Measurements from ENCODE around the gene GSTCD.

DNA sequence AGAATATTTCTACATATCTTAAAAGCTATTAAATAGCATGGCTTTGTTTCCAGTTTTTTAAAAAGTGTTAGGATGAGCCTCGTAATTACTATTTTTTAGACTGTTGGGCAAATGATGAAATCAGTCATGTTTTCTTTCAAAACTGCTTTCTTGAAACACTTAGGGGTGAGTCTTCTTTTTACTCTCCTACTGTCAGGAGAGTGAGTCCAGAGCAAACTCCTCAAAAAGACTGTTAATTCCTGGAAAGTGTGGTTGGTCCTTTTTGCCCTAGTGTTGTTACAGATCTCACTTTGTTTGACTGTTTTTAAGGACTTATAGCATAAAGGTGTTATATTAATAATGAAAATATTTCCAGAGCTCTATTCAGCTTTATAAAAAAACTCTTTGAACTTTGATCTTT lies 6.3 kb downstream of the GSTCD start:
- TF ChIP-seq, protein P1, sequence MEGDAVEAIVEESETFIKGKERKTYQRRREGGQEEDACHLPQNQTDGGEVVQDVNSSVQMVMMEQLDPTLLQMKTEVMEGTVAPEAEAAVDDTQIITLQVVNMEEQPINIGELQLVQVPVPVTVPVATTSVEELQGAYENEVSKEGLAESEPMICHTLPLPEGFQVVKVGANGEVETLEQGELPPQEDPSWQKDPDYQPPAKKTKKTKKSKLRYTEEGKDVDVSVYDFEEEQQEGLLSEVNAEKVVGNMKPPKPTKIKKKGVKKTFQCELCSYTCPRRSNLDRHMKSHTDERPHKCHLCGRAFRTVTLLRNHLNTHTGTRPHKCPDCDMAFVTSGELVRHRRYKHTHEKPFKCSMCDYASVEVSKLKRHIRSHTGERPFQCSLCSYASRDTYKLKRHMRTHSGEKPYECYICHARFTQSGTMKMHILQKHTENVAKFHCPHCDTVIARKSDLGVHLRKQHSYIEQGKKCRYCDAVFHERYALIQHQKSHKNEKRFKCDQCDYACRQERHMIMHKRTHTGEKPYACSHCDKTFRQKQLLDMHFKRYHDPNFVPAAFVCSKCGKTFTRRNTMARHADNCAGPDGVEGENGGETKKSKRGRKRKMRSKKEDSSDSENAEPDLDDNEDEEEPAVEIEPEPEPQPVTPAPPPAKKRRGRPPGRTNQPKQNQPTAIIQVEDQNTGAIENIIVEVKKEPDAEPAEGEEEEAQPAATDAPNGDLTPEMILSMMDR (IDR thresholded peaks at IDR 0.05) = no peak
- no peak for TF ChIP-seq POLR2AphosphoS5 (IDR thresholded peaks at IDR 0.05)

Data from prostate gland (tissue), 2 donors.